Measurements from ENCODE around the gene C5orf58. TPM values are rescaled to one million over a fixed set of nuclear protein-coding genes. Genes with fewer than 3 reads are reported as not detected.
A peak's percentile ranks its signal among the peaks of the same experiment; 100 is the strongest.
"Not testable (repeated sequence)": the region's sequence is repeated elsewhere in the genome, so short reads cannot be mapped to it uniquely, and the experiment has no call there.

The C5orf58 gene
- total RNA-seq, 1 donor: under 0.01 TPM

DNA sequence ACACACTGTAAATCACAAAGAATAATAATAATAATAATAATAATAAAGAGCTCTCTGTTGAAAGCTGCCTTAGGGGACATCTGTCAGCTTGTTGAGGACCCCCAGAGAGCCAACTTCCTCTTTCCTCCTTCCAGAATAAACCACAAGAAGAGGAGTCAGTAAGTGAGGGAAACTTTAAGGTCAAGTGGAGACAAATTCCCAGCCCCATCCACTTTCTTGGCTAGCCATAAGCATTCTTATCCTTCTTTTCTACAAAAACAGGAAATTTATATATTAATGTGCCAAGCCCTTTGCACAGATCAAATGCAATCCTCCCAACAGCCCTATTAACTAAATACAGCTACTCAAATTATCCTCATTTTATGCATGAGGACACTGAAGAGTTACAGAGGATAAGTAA is 9.4 kb upstream of the C5orf58 start:
- no peak for DNase-seq (ENCODE audit: low read depth in 2 of 3, low spot score in 2 of 3)

GRCh38 chr5:170223906-170224305 is 8.9 kb upstream of the C5orf58 start:
- no peak for DNase-seq (ENCODE audit: low read depth in 2 of 3, low spot score in 2 of 3)

DNA sequence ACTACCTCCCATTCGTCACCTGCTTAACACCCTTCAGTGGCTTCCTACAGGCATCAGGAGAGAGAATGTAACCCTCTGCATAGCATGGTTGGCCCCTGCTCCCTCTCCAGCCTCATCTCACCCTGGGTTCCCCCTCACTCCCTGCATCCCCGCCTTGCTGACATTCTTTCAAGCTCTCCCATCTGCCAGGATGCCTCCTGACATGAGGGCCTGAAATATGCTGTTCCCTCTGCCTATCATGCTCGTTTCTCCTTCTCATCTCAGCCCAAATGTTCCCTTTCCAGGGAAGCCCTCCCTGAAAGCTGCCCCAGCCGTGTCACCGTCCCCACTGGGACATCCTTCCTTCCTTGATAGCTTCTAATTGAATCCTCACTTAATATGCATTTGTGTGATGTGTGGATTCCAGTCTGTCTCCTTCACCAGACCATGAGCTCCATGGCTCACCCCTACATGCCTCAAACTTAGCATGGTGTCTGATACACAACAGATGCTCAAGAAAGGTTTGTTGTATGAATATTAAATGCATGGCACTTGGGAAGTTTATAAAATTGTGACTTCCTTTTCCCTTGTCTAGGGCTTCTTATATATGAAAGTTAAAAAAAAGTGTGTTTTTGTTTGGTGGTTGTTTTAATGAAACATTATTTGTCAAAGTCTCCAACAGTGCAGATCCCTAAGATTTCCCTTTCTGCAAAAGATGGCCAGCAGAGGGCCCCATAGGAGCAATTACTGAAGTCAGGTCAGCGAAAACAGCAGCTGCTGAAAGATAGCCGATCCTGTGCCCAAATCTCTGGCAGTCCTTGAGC is 7.3 kb upstream of the C5orf58 start:
- DNase-seq (ENCODE audit: low read depth in 2 of 3, low spot score in 2 of 3): peak; percentile 53 to 77 (median 53)

DNA sequence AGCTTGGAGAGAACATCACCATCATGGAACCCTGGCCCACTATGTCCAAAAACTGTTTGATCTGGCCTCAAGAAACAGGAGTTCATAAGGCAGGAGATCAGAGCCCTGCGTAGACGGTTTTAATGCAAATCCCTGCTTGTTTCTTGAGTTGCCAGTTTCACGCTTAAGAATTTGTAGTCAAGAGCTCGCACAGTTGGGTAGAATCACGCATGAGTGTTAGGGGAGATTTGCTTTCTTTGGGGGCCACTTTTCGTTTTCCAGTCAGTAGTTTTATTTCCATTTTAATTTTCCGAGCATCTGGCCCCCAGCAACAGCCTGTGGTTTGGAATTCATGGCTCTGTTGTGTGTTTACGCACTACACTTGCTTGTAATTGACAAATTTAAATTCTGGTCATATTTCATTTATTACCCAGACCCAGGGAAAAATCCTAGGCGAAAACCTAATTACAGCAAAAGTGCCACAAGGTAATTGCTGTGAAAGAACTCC is 6.6 kb upstream of the C5orf58 start:
- no peak for DNase-seq (ENCODE audit: low read depth in 2 of 3, low spot score in 2 of 3)

DNA sequence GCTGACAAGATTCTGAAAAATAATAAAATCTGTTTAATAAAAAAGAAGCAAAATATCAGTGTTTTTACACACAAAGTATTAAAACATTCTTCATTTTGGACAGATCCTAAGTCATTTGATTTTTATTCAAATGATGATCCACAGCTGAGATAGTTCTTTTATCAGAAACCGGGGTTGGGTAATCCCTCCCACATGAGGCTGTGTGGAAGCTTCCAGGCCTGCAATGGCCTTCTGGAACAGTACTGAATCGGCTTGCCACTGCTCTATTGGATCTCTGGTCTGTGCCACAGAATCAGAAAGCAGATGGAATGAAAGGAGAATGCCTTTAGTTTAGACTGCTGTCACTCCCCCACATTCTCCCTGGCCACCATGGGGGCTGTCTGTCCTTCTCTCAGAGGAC is 6.1 kb upstream of the C5orf58 start:
- DNase-seq (ENCODE audit: low read depth in 2 of 3, low spot score in 2 of 3): no peak

GRCh38 chr5:170228762-170229435 is 3.9 kb upstream of the C5orf58 start:
- no peak for DNase-seq (ENCODE audit: low read depth in 2 of 3, low spot score in 2 of 3)

GRCh38 chr5:170233358-170233892 is 640 bp downstream of the C5orf58 start:
- no peak for DNase-seq (ENCODE audit: low read depth in 2 of 3, low spot score in 2 of 3)

DNA sequence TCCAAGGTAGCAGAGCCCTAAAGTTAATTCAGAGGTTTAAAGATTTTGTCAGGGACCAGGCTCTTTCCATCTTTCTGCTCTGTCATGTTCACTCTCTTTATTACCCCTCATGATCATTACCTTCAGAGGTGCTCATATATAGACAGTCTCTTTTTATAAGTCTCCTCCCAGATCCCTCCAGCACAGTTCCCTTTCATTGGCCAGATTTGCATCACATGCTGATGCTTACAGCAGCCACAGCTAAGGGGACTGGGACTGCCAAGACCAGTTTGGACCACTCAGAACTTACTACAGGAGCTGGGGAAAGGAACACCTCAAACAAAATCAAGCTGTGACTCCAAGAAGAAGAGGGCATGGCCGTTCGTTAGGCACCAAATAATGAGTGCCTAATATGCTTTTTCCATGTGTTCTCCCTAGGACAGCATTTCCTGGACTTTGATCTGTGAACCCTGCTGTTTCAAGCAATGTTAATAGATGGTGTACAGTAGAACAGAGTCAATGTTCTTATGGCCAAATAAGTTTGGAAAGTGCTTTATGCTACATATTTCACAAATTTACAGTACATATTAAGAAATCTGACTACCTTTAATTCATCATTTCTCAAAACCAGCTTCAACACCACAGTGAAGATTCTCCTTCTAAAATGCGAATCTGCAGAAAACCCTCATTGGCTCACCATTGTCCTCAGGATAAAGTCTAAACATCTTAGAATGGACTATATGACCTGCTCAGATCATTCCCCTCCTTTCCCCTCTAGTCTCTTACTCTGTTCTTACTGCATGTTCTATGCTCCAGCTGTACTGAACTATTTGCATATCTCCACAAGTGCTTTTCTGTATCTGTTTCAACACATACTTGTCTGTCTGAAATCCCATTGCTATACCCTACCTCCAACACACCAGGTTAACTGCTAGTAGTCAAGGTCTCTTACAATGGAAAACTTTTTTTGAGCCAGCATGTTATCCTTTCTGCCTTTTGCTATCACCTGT is 3.4 kb downstream of the C5orf58 start:
- DNase-seq (ENCODE audit: low read depth in 2 of 3, low spot score in 2 of 3): no peak

DNA sequence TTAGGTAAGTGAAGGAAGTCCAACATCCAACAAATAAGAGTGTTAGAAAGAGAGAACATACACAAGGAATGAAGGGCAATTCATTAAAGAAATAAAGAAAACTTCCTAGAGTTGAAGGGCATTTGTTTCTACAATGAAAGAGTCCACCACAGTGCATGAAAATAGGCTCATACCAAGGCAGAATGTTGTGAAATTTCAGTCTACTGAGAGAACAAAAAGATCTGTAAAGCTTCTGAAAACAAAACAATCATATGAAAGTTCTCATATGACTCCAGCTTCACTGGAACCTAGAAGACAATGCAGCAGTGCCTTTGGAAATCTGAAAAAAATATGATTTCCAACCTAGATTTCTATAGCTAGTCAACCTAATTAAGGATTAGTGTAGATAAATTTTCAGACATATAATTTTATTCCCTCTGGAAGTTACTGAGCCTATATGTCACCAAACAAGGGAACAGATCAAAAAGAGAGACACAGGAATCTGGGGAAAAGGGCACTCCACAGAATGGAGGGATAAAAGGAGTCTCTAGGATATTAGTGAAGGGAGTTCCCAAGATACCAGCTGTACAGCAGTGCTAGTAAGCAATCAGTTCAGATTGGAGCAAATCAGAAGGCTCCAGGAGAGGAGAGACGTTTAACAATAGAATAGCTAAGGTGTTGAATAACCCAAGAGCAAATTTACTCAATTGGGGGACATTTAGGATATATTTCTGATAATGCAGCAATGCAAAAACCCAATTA is 5.8 kb downstream of the C5orf58 start:
- no peak for DNase-seq (ENCODE audit: low read depth in 2 of 3, low spot score in 2 of 3)

- not testable (repeated sequence) for DNase-seq (ENCODE audit: low read depth in 2 of 3, low spot score in 2 of 3)
Measured at GRCh38 chr5:170245436-170245835, 12.7 kb downstream of the C5orf58 start.

GRCh38 chr5:170246126-170246870 is 13.5 kb downstream of the C5orf58 start:
- DNase-seq (ENCODE audit: low read depth in 2 of 3, low spot score in 2 of 3): no peak

DNA sequence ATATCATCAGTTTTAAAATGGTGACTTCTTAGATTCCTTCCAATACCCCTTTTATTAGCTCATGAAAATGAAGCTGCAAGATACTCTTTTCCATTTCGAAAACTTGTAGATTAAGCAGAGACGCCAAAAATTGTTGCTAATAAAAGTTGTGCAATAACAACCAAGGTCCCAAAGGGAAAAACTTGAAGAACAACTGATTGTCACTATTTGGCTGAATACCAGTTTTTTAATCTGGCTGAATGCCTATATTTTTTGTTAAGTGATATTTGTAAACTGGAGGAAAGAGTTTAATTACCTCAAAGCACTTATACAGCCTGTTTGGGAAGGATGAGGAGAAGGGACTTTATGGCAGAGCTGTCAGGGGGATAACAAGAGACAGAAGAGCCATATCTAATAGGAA is 14.6 kb downstream of the C5orf58 start:
- no peak for DNase-seq (ENCODE audit: low read depth in 2 of 3, low spot score in 2 of 3)

DNA sequence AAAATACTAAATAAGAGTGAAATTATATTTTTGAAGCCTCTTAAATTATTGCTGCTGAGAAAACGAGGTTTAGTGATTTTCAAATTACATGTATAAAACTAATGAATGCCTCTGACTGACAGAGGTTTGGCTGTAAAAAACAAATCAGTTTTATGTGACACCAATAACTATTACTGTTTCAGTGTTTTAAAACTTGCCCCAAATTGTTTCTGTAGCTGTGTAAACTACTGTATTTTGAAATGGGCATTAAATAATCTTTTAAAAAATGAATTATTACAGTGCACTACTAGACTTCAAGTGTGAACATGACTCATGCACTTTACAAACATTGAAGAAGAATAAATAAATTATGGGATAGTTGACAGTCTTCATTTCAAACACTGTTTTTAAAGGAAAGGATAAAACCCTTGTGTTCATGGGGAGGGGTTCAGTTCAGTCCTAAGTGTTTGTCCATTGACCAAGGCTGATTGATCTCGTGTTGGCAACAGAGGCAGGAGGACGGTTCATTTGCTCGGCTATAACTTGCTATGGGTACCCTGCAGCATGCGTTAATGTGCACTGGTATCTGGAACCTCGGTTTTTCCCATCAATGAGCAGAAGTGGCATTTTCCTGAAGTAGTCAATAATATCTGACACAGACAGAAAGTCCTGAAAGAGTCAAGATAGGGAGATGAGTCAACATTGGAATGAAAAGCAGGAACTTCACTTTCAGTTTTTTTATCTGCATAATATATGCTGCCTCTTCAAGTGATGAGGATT is 15.6 kb downstream of the C5orf58 start:
- no peak for DNase-seq (ENCODE audit: low read depth in 2 of 3, low spot score in 2 of 3)

DNA sequence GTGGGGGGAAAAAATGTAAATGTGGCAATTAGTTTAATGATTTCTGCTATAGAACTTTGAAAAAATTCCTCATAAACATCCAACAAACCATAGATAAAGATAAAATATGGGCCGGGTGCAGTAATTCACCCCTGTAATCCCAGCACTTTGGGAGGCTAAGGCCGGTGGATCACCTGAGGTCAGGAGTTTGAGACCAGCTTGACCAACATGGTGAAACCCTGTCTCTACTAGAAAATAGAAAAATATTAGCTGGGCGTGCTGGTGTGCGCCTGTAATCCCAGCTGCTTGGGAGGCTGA is 16.1 kb downstream of the C5orf58 start:
- not testable (repeated sequence) for DNase-seq (ENCODE audit: low read depth in 2 of 3, low spot score in 2 of 3)

DNA sequence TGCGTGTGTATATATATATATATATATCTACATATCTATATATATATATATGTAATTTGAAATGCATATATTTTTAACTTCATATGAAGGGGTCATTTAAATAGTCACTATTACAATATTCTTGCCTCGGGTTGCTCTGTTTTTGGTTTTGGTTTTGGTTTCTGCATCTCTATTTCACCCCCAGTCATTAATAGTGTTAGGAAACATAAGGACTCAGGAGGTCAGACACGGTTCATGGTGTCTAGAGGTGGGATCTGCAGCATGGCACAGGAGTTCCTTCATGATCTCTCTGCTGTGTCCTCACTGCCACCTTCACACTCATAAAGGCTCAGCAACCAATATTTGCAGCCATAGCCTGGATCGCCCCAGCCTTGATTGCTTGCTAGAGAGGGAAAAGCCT is 16.6 kb downstream of the C5orf58 start:
- no peak for DNase-seq (ENCODE audit: low read depth in 2 of 3, low spot score in 2 of 3)

GRCh38 chr5:170250810-170251317 is 18.1 kb downstream of the C5orf58 start:
- DNase-seq (ENCODE audit: low read depth in 2 of 3, low spot score in 2 of 3): no peak

DNA sequence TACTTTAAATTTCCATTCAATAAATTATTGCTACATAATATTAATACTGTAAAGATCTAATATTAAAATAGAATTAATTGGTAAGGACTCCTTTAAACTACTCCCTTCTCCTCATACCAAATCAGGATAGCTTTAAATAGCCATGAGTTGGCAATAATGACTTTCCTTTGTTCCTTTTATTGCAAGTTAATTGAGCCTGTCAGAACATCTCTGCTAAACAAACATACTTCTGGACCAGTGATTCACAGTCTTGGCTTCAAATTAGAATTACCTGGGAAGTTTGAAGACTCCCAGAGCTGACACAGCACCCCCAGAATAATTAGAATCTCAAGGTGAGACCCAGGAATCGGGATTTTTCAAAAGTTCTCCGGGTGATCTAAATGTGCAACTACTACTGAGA is 18.7 kb downstream of the C5orf58 start:
- no peak for DNase-seq (ENCODE audit: low read depth in 2 of 3, low spot score in 2 of 3)

GRCh38 chr5:170252109-170252508 is 19.3 kb downstream of the C5orf58 start:
- no peak for DNase-seq (ENCODE audit: low read depth in 2 of 3, low spot score in 2 of 3)
